Adrenal gland (tissue), 12 donors: ENCODE data around the gene PROM1. TPM values are rescaled to one million over a fixed set of nuclear protein-coding genes. Genes with fewer than 3 reads are reported as not detected.

Experiments used
- DNase-seq, 7 donors: peaks; one replicate each; pipeline ENCODE4 v3.0.0-alpha.2; 2019 to 2020
- H3K27ac ChIP-seq, 5 donors: fragments of 200-600 bp; sonication (generic) in 4 of 5; 1 replicate in 3 of 5; 2 replicates in 2 of 5; pipeline versions ENCODE4 v1.5.1 to v1.8.0; 2016 to 2020; ENCODE audit warnings: mild to moderate bottlenecking in 1 of 5
- H3K27me3 ChIP-seq: fragments of 200-600 bp; 2 replicates; pipeline ENCODE4 v1.8.0; 2021
- H3K36me3 ChIP-seq, 2 donors: fragments of 200-600 bp; replicated peaks in 1 of 2; 1 replicate in 1 of 2; 2 replicates in 1 of 2; pipeline versions ENCODE4 v1.5.1 to v1.8.0; 2018 to 2022
- H3K4me1 ChIP-seq, 2 donors: fragments of 200-600 bp; replicated peaks in 1 of 2; 1 replicate in 1 of 2; 2 replicates in 1 of 2; pipeline versions ENCODE4 v1.5.1 to v1.8.0; 2018 to 2021
- H3K4me3 ChIP-seq, 4 donors: fragments of 200-600 bp; sonication (generic) in 3 of 4; one replicate each; pipeline ENCODE4 v1.5.1; 2016 to 2018
- H3K9me3 ChIP-seq, 3 donors: fragments of 200-600 bp; sonication (generic) in 1 of 3; replicated peaks in 1 of 3; 1 replicate in 2 of 3; 2 replicates in 1 of 3; pipeline versions ENCODE4 v1.5.1 to v1.8.0; 2016 to 2021
- CTCF ChIP-seq, 6 experiments: fragments of 450-650 bp in 4 of 6; fragments of 200-600 bp in 2 of 6; sonication (generic) in 1 of 6; IDR thresholded peaks; 1 replicate in 5 of 6; 2 replicates in 1 of 6; pipeline versions ENCODE4 v1.5.1 to v1.8.0; 2016 to 2021; ENCODE audit warnings: antibody characterized with exemption in 6 of 6, mild to moderate bottlenecking in 2 of 6, moderate library complexity in 1 of 6
- POLR2A ChIP-seq, 2 donors: fragments of 450-650 bp; IDR thresholded peaks; one replicate each; pipeline ENCODE4 v1.6.1; 2017; ENCODE audit warnings: antibody characterized with exemption in 2 of 2, mild to moderate bottlenecking in 2 of 2, moderate library complexity in 1 of 2
- WGBS, 4 donors: extraction: QIAGEN DNeasy Blood & Tissue Kit in 2 of 4; methylation state at CpG; one replicate each; pipeline versions ENCODE4 v1.1.5 to v1.1.7; 2013 to 2017; 5-methylcytosine and 5-hydroxymethylcytosine counted together
- intact Hi-C, 2 donors: fragments of 100-400 bp; cut with DNase I; formaldehyde crosslinking; loops; one replicate each; pipeline versions ENCODE4 v1.14.1 to v1.15.0; 2022 to 2023
- polyA plus RNA-seq, 3 donors: library from polyadenylated mRNA; stranded (reverse); fragments of 200-250 nt in 2 of 3; fragments of 350-450 nt in 1 of 3; fragmentation: Illumina TruSeq in 1 of 3; extraction: RNeasy Lipid Tissue Mini Kit (QIAGEN cat#74804) in 1 of 3; gene quantifications; one replicate each; pipeline ENCODE4 v1.2.3, GENCODE V29; 2013 to 2014
- total RNA-seq, 9 donors: library from RNA; depleted of rRNA in 4 of 9; stranded (reverse); fragments of >200 nt in 4 of 9; fragments of 120-200 nt in 1 of 9; fragmentation: NEBNext Ultra II Directional in 1 of 9; extraction: Animal tissue kit (Norgen Biotek cat#: 25700) in 1 of 9; gene quantifications; one replicate each; pipeline versions ENCODE4 v1.1.0 to v1.2.4, GENCODE V29; 2013 to 2023
- donor health status: healthy with polysubstance abuse.
- donor health status: Bipolar disorder and iron deficiency.
- donor health status: DM: yes; HTN: yes; CAD: no.
- donor health status: DM: no; HTN: no; CAD: no.
- donor health status: DM: no; HTN: no; CAD: no.
- donor health status: DM: yes; HTN: yes; CAD: no.

The PROM1 gene
- total and polyA plus RNA-seq, 12 donors = 0.14 to 1.6 (median 0.39) TPM; not detected in 4

- no peak for TF ChIP-seq CTCF (IDR thresholded peaks at IDR 0.05)
- TF ChIP-seq POLR2A (IDR thresholded peaks at IDR 0.05) = no peak
- H3K9me3 ChIP-seq = no peaks in the 10 kb centered on the region
- no peak for DNase-seq
- no peaks in the 10 kb centered on the region for H3K27me3 ChIP-seq
- no peak overlapping the region for H3K27ac ChIP-seq
- H3K36me3 ChIP-seq = no peaks in the 10 kb centered on the region
- intact Hi-C loops = no loop called here
- H3K4me3 ChIP-seq = no peak overlapping the region
- H3K4me1 ChIP-seq = no peaks in the 10 kb centered on the region
- WGBS, 4 donors = 55 to 68% (median 62%) methylated on average over 3 of the region's 3 CpGs
Observed at GRCh38 chr4:15929540-15929939, 154.3 kb downstream of the PROM1 start.

GRCh38 chr4:15928883-15929282 is 154.9 kb downstream of the PROM1 start:
- no peak for TF ChIP-seq CTCF (IDR thresholded peaks at IDR 0.05)
- no peak for TF ChIP-seq POLR2A (IDR thresholded peaks at IDR 0.05)
- intact Hi-C loops = no loop called here
- Histone ChIP-seq H3K4me3 (no peak overlapping the region), H3K27me3 (no peaks in the 10 kb centered on the region), H3K36me3 (no peaks in the 10 kb centered on the region), H3K9me3 (no peaks in the 10 kb centered on the region), H3K4me1 (no peaks in the 10 kb centered on the region), H3K27ac (no peak overlapping the region)
- WGBS, 4 donors = 62 to 79% (median 73%) methylated on average over 3 to 5 of the region's 5 CpGs
- DNase-seq = no peak

- TF ChIP-seq POLR2A (IDR thresholded peaks at IDR 0.05) = no peak
- no peak for TF ChIP-seq CTCF (IDR thresholded peaks at IDR 0.05)
- intact Hi-C loops = no loop called here
- WGBS, 4 donors = 75 to 83% (median 78%) methylated on average over 7 of the region's 7 CpGs
- H3K27ac ChIP-seq = no peak overlapping the region
- H3K27me3 ChIP-seq = no peaks in the 10 kb centered on the region
- DNase-seq = no peak
- H3K4me3 ChIP-seq = no peak overlapping the region
- H3K4me1 ChIP-seq = no peaks in the 10 kb centered on the region
- no peaks in the 10 kb centered on the region for H3K9me3 ChIP-seq
- no peaks in the 10 kb centered on the region for H3K36me3 ChIP-seq
Observed at GRCh38 chr4:15926486-15926885, 157.3 kb downstream of the PROM1 start.

GRCh38 chr4:15925830-15926229 is 158.0 kb downstream of the PROM1 start:
- TF ChIP-seq CTCF (IDR thresholded peaks at IDR 0.05) = no peak
- no peak for TF ChIP-seq POLR2A (IDR thresholded peaks at IDR 0.05)
- WGBS, 4 donors = 55 to 63% (median 60%) methylated on average over 3 of the region's 3 CpGs
- Histone ChIP-seq H3K27ac (no peak overlapping the region), H3K4me1 (peaks cover 0 to 3% of the 10 kb centered on the region in 2 donors), H3K4me3 (no peak overlapping the region), H3K9me3 (no peaks in the 10 kb centered on the region), H3K36me3 (no peaks in the 10 kb centered on the region), H3K27me3 (no peaks in the 10 kb centered on the region)
- intact Hi-C loops = no loop called here
- no peak for DNase-seq
